ENCODE measurements around the gene C1QTNF1. TPM values are rescaled to one million over a fixed set of nuclear protein-coding genes. Genes with fewer than 3 reads are reported as not detected.
A peak's percentile ranks its signal among the peaks of the same experiment; 100 is the strongest.

Gene C1QTNF1
- polyA plus RNA-seq, 1 donor: 3.1 TPM

DNA sequence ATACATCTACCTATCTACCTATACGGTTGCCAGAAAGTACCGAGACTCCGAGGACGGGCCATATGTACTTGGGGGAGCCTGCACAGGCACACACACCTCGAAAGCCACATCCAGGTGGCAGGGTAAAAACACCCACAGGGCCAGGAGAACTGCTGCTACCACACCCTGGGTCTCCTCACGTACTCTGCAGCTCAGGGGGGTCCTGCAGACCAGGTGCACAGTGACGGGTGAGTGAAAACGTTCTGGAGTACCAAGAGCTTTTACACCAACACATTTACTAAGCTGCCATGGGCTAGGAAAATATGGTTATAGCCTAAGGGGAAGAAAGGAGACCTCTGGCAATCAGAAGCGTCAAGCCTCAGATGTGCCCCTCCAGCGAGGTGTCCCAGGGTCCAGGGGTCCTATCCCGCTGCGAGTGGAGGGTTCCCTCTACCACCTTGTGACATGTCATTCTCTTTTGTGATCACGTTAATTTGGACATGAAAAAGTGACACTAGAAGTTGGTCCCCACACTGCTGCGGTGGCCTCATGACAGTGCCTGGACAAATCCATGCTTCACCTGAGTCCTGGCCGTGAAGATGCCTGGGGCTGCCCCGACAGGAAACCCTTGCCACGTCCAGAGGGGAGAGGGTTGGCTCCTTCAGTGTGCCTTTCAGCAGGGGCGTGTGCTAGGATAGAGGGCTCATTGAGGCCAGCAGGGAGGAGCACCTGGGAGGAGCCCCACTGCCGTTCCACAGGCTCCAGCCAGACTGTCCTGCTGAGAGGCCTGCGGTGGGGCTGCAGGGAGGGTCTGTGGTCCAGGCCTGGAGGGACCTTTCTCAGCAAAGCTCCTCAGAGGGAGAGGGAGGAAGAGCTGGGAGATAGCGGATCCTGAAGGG, 16.2 kb upstream of the C1QTNF1 start:
- H3K4me3 ChIP-seq (ENCODE audit: low read length): no peak overlapping the region
- WGBS (ENCODE audit: insufficient coverage, low lambda C conversion rate): no CpG with 5 or more reads among the region's 21 CpGs
- no peak overlapping the region for H3K27ac ChIP-seq (ENCODE audit: low read length)

DNA sequence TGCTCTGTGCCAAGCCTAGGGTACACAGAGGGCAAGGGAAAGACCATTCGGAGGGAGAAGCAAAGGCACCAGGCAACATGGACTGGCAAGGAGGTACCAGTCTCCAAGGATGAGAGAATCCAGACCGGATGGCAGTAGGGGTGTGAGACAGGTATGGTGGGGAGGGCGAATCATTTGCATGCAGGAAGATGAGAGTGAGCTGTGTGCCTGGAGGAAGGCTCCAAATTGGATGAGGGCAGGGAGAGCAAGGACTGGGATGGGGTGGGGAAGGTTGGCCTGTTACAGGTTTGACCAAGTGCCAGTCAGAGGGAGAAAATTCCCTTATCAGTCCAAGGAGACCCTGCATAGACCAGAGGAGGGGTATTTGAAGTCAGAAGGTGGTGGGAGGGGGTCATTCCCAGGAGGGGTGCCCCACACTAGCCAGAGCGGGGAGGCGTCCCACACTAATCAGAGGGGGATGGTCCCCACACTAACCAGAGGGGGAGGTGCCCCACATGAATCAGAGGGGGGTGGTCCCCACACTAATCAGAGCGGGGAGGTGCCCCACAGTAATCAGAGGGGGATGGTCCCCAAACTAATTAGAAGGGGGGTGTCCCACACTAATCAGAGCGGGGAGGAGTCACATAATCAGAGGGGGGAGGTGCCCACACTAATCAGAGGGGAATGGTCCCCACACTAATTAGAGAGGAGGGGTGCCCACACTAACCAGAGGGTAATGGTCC, 15.1 kb upstream of the C1QTNF1 start:
- H3K27me3 ChIP-seq (ENCODE audit: control insufficient read depth, insufficient read depth, low read length): no peaks in the 10 kb centered on the region
- H3K4me3 ChIP-seq (ENCODE audit: low read length): peak overlapping the region; percentile 99
- peaks cover 10% of the 10 kb centered on the region for H3K36me3 ChIP-seq (ENCODE audit: control insufficient read depth, insufficient read depth, low read length)
- H3K4me1 ChIP-seq (ENCODE audit: control insufficient read depth, insufficient read depth, low read length): peaks cover 33% of the 10 kb centered on the region
- DNase-seq: no peak
- peak overlapping the region; percentile 51 for H3K27ac ChIP-seq (ENCODE audit: low read length)
- H3K9me3 ChIP-seq (ENCODE audit: control insufficient read depth, low read depth, low read length): no peaks in the 10 kb centered on the region
- WGBS (ENCODE audit: insufficient coverage, low lambda C conversion rate): no CpG with 5 or more reads among the region's 7 CpGs

More for the DNA sequence above, 16.2 kb upstream of the C1QTNF1 start:
- Histone ChIP-seq H3K4me1 (ENCODE audit: control insufficient read depth, insufficient read depth, low read length) (peaks cover 33% of the 10 kb centered on the region), H3K27me3 (ENCODE audit: control insufficient read depth, insufficient read depth, low read length) (no peaks in the 10 kb centered on the region), H3K36me3 (ENCODE audit: control insufficient read depth, insufficient read depth, low read length) (peaks cover 14% of the 10 kb centered on the region), H3K9me3 (ENCODE audit: control insufficient read depth, low read depth, low read length) (no peaks in the 10 kb centered on the region)
- no peak for DNase-seq

DNA sequence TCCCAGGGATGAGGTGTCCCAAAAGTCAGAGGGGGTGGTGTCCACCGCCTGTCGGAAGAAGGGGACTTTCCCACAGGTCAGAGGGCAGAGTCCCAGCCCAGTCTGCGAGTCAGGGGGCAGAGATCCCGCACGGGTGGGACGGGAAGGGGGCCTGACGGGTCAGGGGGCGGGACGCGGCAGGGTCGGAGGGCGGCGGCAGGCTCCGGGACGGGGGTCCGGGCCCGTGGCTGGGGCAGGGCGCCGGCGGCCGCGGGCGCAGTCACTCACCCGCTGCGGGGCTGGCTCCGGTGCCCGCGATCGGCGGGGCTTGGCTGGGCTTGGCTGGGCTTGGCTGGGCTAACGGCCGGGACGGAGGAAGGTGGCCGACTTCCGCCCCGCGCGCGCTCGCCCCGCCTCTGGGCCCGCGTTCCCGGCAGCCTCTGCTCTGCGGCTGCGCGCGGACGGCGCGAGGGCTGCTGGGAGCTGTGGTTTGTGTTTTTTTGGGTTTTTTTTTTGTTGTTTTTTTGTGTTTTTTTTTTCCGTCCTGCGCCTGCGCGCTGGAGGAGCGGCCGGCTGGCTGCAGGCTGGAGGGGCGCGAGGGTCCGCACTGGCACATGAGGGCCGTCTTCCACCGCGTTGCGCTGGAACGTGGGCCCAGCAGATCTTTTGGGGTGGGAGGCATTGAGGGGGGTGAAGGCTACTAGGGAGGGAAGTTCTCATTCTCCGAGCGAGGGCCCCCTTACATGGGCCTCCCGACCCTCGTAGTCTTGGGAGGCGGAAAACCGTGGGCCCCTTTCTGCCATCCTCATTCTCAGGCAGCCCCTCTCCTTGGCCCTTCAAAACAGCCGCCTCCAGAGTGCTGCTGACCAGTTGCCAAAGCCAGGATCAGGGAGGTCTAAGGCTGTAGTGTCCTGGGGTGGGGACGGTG, 14.3 kb upstream of the C1QTNF1 start, which contains the start of gene CANT1:
Gene CANT1 (minus strand): TSS at position 368 of the 907 bp plus-strand sequence. CDS start 12,142 bp downstream, outside the sequence.
- Histone ChIP-seq H3K27me3 (ENCODE audit: control insufficient read depth, insufficient read depth, low read length) (no peaks in the 10 kb centered on the region), H3K4me1 (ENCODE audit: control insufficient read depth, insufficient read depth, low read length) (peaks cover 33% of the 10 kb centered on the region), H3K4me3 (ENCODE audit: low read length) (peak within 1 kb of the TSS; percentile 99), H3K27ac (ENCODE audit: low read length) (peak within 1 kb of the TSS; percentile 51), H3K9me3 (ENCODE audit: control insufficient read depth, low read depth, low read length) (no peaks in the 10 kb centered on the region), H3K36me3 (ENCODE audit: control insufficient read depth, insufficient read depth, low read length) (peaks cover 10% of the 10 kb centered on the region)
- no CpG with 5 or more reads among the region's 73 CpGs for WGBS (ENCODE audit: insufficient coverage, low lambda C conversion rate)
- DNase-seq: peak; percentile 81 to 86

DNA sequence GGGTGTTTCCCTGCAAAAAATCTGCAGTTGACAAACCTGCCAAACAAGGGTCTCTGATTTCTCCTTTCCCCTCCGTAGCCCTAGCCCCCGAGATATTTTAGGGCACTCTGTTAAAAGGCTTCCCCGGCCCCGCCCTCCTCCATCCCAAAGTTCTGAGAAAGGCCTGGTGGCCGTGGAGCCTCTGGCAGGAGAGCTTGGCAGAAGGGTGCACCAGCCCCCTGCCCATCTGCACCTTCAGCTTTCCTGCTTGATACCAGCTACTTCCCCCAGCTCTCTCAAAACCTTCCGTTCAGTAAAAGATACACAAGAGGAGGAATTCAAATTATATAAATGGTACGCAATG, 13.7 kb upstream of the C1QTNF1 start:
- Histone ChIP-seq H3K36me3 (ENCODE audit: control insufficient read depth, insufficient read depth, low read length) (peaks cover 10% of the 10 kb centered on the region), H3K9me3 (ENCODE audit: control insufficient read depth, low read depth, low read length) (peaks cover 1% of the 10 kb centered on the region), H3K4me1 (ENCODE audit: control insufficient read depth, insufficient read depth, low read length) (peaks cover 33% of the 10 kb centered on the region), H3K4me3 (ENCODE audit: low read length) (peak overlapping the region; percentile 78), H3K27me3 (ENCODE audit: control insufficient read depth, insufficient read depth, low read length) (no peaks in the 10 kb centered on the region), H3K27ac (ENCODE audit: low read length) (no peak overlapping the region)
- DNase-seq: no peak
- 80% methylated on average over 1 of the region's 7 CpGs for WGBS (ENCODE audit: insufficient coverage, low lambda C conversion rate)

DNA sequence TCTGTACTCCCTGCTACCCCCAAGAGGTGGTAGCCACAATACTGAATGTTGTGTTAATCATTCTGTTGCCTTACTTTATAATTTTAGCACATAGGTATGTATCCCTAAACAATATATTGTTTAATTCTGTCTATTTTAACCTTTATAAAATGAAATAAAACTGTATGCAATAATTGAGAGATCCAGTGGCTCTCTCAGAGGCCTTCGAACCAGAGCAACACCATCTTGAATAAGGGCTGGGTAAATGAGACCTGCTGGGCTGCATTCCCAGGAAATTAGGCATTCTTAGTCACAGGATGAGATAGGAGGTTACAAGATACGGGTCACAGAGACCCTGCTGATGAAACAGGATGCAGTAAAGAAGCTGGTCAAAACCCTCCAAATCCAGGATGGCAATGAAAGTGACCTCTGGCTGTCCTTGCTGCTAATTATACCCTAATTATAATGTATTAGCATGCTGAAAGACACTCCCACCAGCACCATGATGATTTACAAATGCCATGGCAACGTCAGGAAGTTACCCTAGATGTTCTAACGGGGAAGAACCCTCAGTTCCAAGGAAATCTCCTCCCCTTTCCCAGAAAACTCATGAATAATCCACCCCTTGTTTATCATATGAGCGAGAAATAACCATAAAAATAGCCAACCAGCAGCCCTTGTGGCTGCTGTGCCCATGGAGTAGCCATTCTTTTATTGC, 12.4 kb upstream of the C1QTNF1 start:
- Histone ChIP-seq H3K36me3 (ENCODE audit: control insufficient read depth, insufficient read depth, low read length) (peaks cover 10% of the 10 kb centered on the region), H3K4me3 (ENCODE audit: low read length) (no peak overlapping the region), H3K4me1 (ENCODE audit: control insufficient read depth, insufficient read depth, low read length) (peaks cover 20% of the 10 kb centered on the region), H3K27ac (ENCODE audit: low read length) (no peak overlapping the region), H3K27me3 (ENCODE audit: control insufficient read depth, insufficient read depth, low read length) (no peaks in the 10 kb centered on the region), H3K9me3 (ENCODE audit: control insufficient read depth, low read depth, low read length) (peaks cover 8% of the 10 kb centered on the region)
- 80% methylated on average over 2 of the region's 5 CpGs for WGBS (ENCODE audit: insufficient coverage, low lambda C conversion rate)
- no peak for DNase-seq

DNA sequence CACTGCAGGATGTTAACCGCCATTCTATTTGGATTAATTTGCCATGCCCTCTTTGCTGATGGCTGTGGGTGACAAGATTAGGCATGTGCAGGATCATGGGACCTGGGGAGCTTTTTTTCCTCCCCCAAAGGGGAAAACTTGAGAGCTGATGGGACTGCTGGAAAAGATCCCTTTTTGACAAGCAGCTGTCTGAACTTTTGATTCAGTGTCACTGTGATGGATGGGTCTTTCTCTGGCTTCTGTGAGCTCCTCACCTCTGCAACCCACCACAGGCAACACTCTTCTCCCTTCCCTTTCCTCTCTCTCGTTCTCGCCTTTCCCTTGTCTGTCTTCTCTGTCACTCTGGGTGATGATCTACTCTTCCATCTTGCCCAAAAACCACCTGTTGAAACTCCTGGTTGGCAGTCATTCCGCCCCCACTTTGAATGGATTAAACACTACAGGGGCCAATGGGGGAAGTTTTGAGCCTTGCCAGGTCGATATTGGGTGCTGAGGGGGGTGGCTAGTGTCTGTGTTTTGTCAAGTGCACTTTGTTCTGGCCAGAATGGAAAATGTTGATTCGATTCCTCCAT, 11.3 kb upstream of the C1QTNF1 start:
- no peak for DNase-seq
- Histone ChIP-seq H3K4me3 (ENCODE audit: low read length) (no peak overlapping the region), H3K36me3 (ENCODE audit: control insufficient read depth, insufficient read depth, low read length) (peaks cover 4% of the 10 kb centered on the region), H3K27ac (ENCODE audit: low read length) (no peak overlapping the region), H3K27me3 (ENCODE audit: control insufficient read depth, insufficient read depth, low read length) (no peaks in the 10 kb centered on the region), H3K4me1 (ENCODE audit: control insufficient read depth, insufficient read depth, low read length) (peaks cover 17% of the 10 kb centered on the region), H3K9me3 (ENCODE audit: control insufficient read depth, low read depth, low read length) (peaks cover 8% of the 10 kb centered on the region)
- WGBS (ENCODE audit: insufficient coverage, low lambda C conversion rate): 94% methylated on average over 3 of the region's 6 CpGs

DNA sequence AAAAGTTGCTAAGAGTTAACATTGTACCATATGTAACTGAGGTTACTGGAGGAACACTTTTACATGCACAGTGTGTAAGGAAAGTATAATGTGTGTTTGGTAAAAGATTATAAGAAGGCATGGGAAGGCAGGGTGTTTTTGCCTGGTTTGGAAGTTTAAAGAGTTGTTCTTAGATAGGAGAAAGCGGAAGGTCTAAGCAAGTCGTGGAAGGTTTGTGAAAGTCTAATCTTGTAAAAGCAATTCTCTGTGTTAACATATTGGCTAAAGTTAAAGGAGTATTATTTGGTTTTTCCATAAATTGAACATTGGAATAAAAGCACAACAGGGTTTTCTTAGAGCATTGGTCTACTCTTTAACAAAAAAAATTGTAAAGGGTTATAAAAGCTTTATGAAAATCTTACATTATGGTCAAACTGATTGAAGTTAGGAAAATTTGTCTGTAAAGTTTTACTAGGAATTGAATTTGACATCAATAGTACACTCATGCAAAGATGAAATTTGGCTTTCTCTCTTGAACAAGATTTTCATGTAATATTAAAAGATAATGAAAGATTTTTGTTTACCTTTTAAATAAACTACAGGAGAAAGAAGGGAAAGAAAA, 9.7 kb upstream of the C1QTNF1 start:
- Histone ChIP-seq H3K27ac (ENCODE audit: low read length) (no peak overlapping the region), H3K9me3 (ENCODE audit: control insufficient read depth, low read depth, low read length) (peaks cover 8% of the 10 kb centered on the region), H3K27me3 (ENCODE audit: control insufficient read depth, insufficient read depth, low read length) (no peaks in the 10 kb centered on the region), H3K4me3 (ENCODE audit: low read length) (no peak overlapping the region), H3K4me1 (ENCODE audit: control insufficient read depth, insufficient read depth, low read length) (peaks cover 8% of the 10 kb centered on the region), H3K36me3 (ENCODE audit: control insufficient read depth, insufficient read depth, low read length) (no peaks in the 10 kb centered on the region)
- WGBS (ENCODE audit: insufficient coverage, low lambda C conversion rate): 70% methylated on average over 2 of the region's 2 CpGs
- no peak for DNase-seq

DNA sequence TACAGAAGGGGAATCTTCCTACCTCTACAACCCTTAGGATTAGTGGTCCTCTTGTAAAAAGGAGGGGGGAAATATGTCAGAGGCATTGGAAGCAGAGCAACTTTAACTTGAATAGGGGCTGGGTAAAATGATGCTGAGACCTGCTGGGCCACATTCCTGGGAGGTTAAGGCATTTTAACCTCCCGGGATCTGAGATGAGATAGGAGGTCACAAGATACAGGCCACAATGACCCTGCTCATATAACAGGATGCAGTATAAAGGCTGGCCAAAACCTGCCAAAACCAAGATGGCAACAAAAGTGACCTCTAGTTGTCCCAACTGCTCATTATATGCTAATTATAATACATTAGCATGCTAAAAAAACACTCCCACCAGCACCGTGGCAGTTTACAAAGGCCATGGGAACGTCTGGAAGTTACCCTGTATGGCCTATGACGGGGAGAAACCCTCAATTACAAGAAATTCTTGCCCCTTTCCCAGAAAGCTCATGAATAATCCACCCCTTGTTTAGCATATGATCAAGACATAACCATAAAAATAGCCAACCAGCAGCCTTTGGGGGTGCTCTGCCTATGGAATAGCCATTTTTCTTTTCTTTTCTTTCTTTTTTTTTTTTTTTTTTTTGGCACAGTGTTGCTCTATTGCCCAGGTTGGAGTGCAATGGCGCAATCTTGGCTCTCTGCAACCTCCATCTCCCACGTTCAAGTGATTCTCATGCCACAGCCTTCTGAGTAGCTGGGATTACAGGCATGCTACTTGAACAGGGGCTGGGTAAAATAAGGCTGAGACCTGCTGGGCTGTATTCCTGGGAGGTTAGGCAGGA, 6.2 kb upstream of the C1QTNF1 start:
- DNase-seq: no peak
- no CpG with 5 or more reads among the region's 6 CpGs for WGBS (ENCODE audit: insufficient coverage, low lambda C conversion rate)

DNA sequence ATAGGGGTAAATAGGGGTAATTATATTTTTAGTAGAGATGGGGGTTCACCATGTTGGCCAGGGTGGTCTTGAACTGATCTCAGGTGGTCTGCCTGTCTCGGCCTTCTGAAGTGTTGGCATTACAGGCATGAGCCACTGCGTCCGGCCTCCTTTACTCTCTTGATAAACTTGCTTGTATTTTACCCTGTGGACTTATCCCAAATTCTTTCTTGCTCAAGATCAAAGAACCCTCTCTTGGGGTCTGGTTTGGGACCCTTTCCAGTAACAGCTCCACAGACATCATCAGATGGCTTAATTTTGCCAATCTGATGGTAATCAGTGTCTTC, 5.6 kb upstream of the C1QTNF1 start:
- Histone ChIP-seq H3K4me3 (ENCODE audit: low read length) (no peak overlapping the region), H3K4me1 (ENCODE audit: control insufficient read depth, insufficient read depth, low read length) (peaks cover 13% of the 10 kb centered on the region), H3K9me3 (ENCODE audit: control insufficient read depth, low read depth, low read length) (peaks cover 8% of the 10 kb centered on the region), H3K27me3 (ENCODE audit: control insufficient read depth, insufficient read depth, low read length) (peaks cover 10% of the 10 kb centered on the region), H3K27ac (ENCODE audit: low read length) (no peak overlapping the region), H3K36me3 (ENCODE audit: control insufficient read depth, insufficient read depth, low read length) (no peaks in the 10 kb centered on the region)
- 100% methylated on average over 3 of the region's 3 CpGs for WGBS (ENCODE audit: insufficient coverage, low lambda C conversion rate)
- DNase-seq: no peak

More for the DNA sequence above, 6.2 kb upstream of the C1QTNF1 start:
- H3K4me1 ChIP-seq (ENCODE audit: control insufficient read depth, insufficient read depth, low read length): peaks cover 13% of the 10 kb centered on the region
- peaks cover 5% of the 10 kb centered on the region for H3K27me3 ChIP-seq (ENCODE audit: control insufficient read depth, insufficient read depth, low read length)
- peaks cover 8% of the 10 kb centered on the region for H3K9me3 ChIP-seq (ENCODE audit: control insufficient read depth, low read depth, low read length)
- H3K36me3 ChIP-seq (ENCODE audit: control insufficient read depth, insufficient read depth, low read length): no peaks in the 10 kb centered on the region
- H3K27ac ChIP-seq (ENCODE audit: low read length): no peak overlapping the region
- H3K4me3 ChIP-seq (ENCODE audit: low read length): no peak overlapping the region
